ENCODE measurements around the gene SAMD7.

DNA sequence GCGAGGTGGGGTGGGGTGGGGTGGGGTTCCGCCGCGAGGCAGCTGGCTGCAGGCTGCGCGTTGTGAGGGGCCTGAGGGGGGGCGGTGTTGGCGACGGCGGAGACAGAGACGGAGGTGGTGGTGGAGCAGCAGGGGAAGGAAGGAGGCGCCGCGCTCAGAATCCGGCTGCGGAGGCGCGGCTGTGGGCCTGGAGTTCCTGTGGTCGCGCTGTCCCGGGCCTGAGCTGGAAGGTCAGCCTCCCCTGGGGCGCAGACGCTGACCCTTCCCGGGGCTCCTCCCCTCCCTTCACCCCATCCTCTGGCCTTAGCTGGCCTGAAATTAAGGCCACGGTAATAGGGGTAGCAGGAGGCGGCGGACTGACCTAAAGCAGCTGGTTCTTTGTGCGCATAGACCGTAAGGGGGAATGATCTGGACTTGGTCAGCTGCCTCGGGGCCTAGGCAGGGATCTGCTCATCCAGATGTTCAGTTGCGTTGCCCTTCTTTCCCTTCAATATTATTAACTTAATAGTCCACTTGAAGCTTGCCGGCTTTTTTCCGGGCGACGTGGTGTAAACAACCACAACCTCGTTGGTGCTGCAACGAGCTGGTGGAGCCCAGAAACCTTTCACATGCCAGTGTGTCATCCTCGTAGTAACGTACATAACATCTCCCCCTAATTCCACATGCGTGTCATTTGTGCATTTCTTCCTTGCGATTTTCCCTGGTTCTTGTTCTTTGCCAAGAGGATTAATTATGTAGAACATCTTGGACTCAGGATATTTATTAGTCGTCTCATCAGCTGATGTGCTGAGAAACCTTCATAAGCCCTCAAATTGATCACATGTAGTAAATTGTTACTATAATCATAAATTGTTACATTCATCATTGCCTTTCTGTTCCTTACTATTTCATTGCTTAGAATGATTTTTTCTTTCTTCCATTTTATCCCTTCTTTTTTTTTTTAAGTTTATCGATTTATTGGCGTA lies 55.9 kb downstream of the SAMD7 start:
- TF ChIP-seq, protein P1, sequence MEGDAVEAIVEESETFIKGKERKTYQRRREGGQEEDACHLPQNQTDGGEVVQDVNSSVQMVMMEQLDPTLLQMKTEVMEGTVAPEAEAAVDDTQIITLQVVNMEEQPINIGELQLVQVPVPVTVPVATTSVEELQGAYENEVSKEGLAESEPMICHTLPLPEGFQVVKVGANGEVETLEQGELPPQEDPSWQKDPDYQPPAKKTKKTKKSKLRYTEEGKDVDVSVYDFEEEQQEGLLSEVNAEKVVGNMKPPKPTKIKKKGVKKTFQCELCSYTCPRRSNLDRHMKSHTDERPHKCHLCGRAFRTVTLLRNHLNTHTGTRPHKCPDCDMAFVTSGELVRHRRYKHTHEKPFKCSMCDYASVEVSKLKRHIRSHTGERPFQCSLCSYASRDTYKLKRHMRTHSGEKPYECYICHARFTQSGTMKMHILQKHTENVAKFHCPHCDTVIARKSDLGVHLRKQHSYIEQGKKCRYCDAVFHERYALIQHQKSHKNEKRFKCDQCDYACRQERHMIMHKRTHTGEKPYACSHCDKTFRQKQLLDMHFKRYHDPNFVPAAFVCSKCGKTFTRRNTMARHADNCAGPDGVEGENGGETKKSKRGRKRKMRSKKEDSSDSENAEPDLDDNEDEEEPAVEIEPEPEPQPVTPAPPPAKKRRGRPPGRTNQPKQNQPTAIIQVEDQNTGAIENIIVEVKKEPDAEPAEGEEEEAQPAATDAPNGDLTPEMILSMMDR (IDR thresholded peaks at IDR 0.05) = no peak
- TF ChIP-seq POLR2A (IDR thresholded peaks at IDR 0.05) = no peak
